A549 (cell line): ENCODE data around the gene SLC26A8. TPM values are rescaled to one million over a fixed set of nuclear protein-coding genes. Genes with fewer than 3 reads are reported as not detected.
A peak's percentile ranks its signal among the peaks of the same experiment; 100 is the strongest.

ENCODE experiments used
- ATAC-seq, 2 experiments: fragments of 200-7000 bp in 1 of 2; fragments of >200 bp in 1 of 2; cut with Nextera tagmentation in 1 of 2; cut with Tn5 transposase in 1 of 2; 3 replicates each; pipeline versions ENCODE4 v1.8.0 to v1.9.1; 2018 to 2020; ENCODE audit warnings: mild to moderate bottlenecking in 1 of 2, moderate library complexity in 1 of 2
- CTCF ChIA-PET: fragments of 300-600 bp; sonication (Branson Sonifier 250); formaldehyde crosslinking; extraction: SDS; loops from one replicate; lab custom pipeline; 2021; ENCODE audit warnings: antibody characterized with exemption, inconsistent platforms; lab: Yijun Ruan, JAX
- POLR2A ChIA-PET: fragments of 350-600 bp; formaldehyde crosslinking; extraction: SDS; loops from one replicate; lab custom pipeline; 2021; ENCODE audit warnings: antibody characterized with exemption, inconsistent platforms; lab: Yijun Ruan, JAX
- DNase-seq, 2 experiments: peaks; one replicate each; pipeline versions ENCODE4 v3.0.0 to v3.0.0-alpha.2; 2011 to 2016; ENCODE audit warnings: low read depth in 1 of 2, low spot score in 1 of 2
- FAIRE-seq: peaks from 2 replicates; lab custom pipeline; 2011; peaks lifted over from hg19 to GRCh38; lab: Jason Lieb, UNC
- H3K27ac ChIP-seq, 2 experiments: fragments of >200 bp; sonication (Bioruptor Twin); formaldehyde crosslinking; 3 replicates each; pipeline ENCODE4 v1.5.1; 2016 to 2017
- H3K4me1 ChIP-seq: fragments of >200 bp; sonication (Bioruptor Twin); formaldehyde crosslinking; 3 replicates; pipeline ENCODE4 v1.6.1; 2016
- H3K4me2 ChIP-seq: fragments of >200 bp; sonication (Bioruptor Twin); formaldehyde crosslinking; 3 replicates; pipeline ENCODE4 v1.6.1; 2016
- H3K4me3 ChIP-seq: fragments of >200 bp; sonication (Bioruptor Twin); formaldehyde crosslinking; 3 replicates; pipeline ENCODE4 v1.5.1; 2016
- H3K9me3 ChIP-seq: fragments of >200 bp; sonication (Bioruptor Twin); formaldehyde crosslinking; 3 replicates; pipeline ENCODE4 v1.6.1; 2016
- BCL3 ChIP-seq: fragments of >200 bp; sonication (Bioruptor Twin); formaldehyde crosslinking; IDR thresholded peaks from 3 replicates; pipeline ENCODE4 v1.6.1; 2016
- CBX8 ChIP-seq: fragments of 200-600 bp; sonication (generic); IDR thresholded peaks from 2 replicates; pipeline ENCODE4 v1.6.1; 2016
- EHMT2 ChIP-seq: fragments of 200-600 bp; sonication (generic); IDR thresholded peaks from 2 replicates; pipeline ENCODE4 v1.6.1; 2016; ENCODE audit warnings: antibody characterized with exemption, low read depth, mild to moderate bottlenecking, moderate library complexity
- EP300 ChIP-seq, 2 experiments: fragments of >200 bp; sonication (Bioruptor Twin); formaldehyde crosslinking; IDR thresholded peaks; 2 replicates in 1 of 2; 3 replicates in 1 of 2; pipeline ENCODE4 v1.6.1; 2016 to 2017
- GATA3 ChIP-seq: IDR thresholded peaks from 2 replicates; pipeline ENCODE4 v1.6.1; 2012; ENCODE audit warnings: borderline replicate concordance
- HOXB13 ChIP-seq: fragments of 250-450 bp; sonication (Bioruptor Pico); IDR thresholded peaks from 2 replicates; pipeline ENCODE4 v1.5.0; 2020; ENCODE audit warnings: low read depth, mild to moderate bottlenecking, moderate library complexity
- KDM1A ChIP-seq: fragments of 200-600 bp; sonication (generic); IDR thresholded peaks from 2 replicates; pipeline ENCODE4 v1.6.1; 2016; ENCODE audit warnings: low read depth, mild to moderate bottlenecking
- MAZ ChIP-seq: fragments of 150-350 bp; IDR thresholded peaks from 2 replicates; pipeline ENCODE4 v1.6.1; 2014; ENCODE audit warnings: antibody characterized with exemption, low read depth, low read length, borderline replicate concordance
- RARB ChIP-seq: fragments of 250-450 bp; sonication (Bioruptor Pico); IDR thresholded peaks from 2 replicates; pipeline ENCODE4 v1.8.0; 2021; ENCODE audit warnings: mild to moderate bottlenecking, moderate library complexity
- RFX5 ChIP-seq: fragments of 450-650 bp; IDR thresholded peaks from 2 replicates; pipeline ENCODE4 v1.7.1; 2014; ENCODE audit warnings: antibody characterized with exemption, mild to moderate bottlenecking, moderate library complexity
- RNF2 ChIP-seq: fragments of 200-600 bp; sonication (generic); IDR thresholded peaks from 2 replicates; pipeline ENCODE4 v1.6.1; 2016; ENCODE audit warnings: low read depth, mild to moderate bottlenecking, antibody characterized with exemption, moderate library complexity, borderline replicate concordance
- ZC3H11A ChIP-seq: fragments of 450-650 bp; IDR thresholded peaks from 2 replicates; pipeline ENCODE4 v1.6.1; 2014; ENCODE audit warnings: antibody characterized with exemption, mild to moderate bottlenecking
- ZFP36 ChIP-seq: fragments of 450-650 bp; IDR thresholded peaks from 2 replicates; pipeline ENCODE4 v1.6.1; 2014; ENCODE audit warnings: borderline replicate concordance; ENCODE audit not compliant: partially characterized antibody
- ZSCAN20 ChIP-seq: fragments of 250-450 bp; sonication (Bioruptor Pico); IDR thresholded peaks from 2 replicates; pipeline ENCODE4 v1.8.0; 2022; ENCODE audit warnings: mild to moderate bottlenecking, moderate library complexity
- WGBS: methylation state at CpG from one replicate; pipeline ENCODE4 v1.1.6; 2017; ENCODE audit errors: missing lambda C conversion rate; 5-methylcytosine and 5-hydroxymethylcytosine counted together
- polyA plus RNA-seq, 4 experiments: library from polyadenylated mRNA; depleted of rRNA in 3 of 4; stranded (reverse); fragments of >200 nt; fragmentation: RNase III in 1 of 4; extraction: RNeasy Plus Mini Kit Qiagen cat#74134 plus additional on column Dnase treatment in 1 of 4; gene quantifications; 2 replicates in 3 of 4; 3 replicates in 1 of 4; pipeline ENCODE4 v1.2.3, GENCODE V29; 2011 to 2017
- TF ChIP-seq, protein P1 (sequence below): fragments of 250-450 bp; sonication (Bioruptor Pico); IDR thresholded peaks from 2 replicates; pipeline ENCODE4 v1.5.0; 2020; ENCODE audit warnings: low read depth, mild to moderate bottlenecking, moderate library complexity
- TF ChIP-seq, protein P2 (sequence below): fragments of >200 bp; sonication (Bioruptor Twin); formaldehyde crosslinking; IDR thresholded peaks from 2 replicates; pipeline ENCODE4 v1.6.1; 2016
- TF ChIP-seq, protein P3 (sequence below): fragments of 150-350 bp; IDR thresholded peaks from 2 replicates; pipeline ENCODE4 v1.6.1; 2014; ENCODE audit warnings: low read depth, mild to moderate bottlenecking, low read length

SLC26A8 gene
- polyA plus RNA-seq, 2 of the 4 experiments (the other 2 are of a cell fraction) = not detected

DNA sequence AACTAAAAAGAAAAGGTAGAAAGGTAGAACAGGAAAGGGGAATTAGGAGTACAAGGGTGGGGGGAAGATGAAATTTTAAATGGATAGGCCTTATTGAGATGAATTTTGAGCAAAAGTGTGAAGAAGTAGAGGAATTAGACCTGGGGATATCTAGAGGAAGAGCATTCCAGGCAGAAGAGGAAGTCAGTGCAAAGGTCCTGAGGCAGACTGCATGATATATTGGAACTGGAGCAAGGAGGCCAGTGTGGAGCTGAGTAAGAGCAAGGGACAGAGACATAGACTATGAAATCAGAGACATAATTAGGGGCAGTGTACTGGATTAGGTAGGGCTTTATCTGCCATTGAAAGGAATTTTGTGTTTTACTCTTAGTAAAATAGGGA, 43.6 kb upstream of the SLC26A8 start:
- peaks cover 39% of the 10 kb centered on the region for H3K4me1 ChIP-seq
- no peak for ATAC-seq
- TF ChIP-seq KDM1A (0 out of 2 replicates have a peak, but pooled peaks have one; percentile 26), RNF2 (no peak), BCL3 (no peak)
- TF ChIP-seq, all 56 proteins: peak for 1
- ChIA-PET POLR2A (no interaction called here), CTCF (no interaction called here)
- Histone ChIP-seq H3K4me3 (no peak overlapping the region), H3K4me2 (no peak overlapping the region), H3K9me3 (no peaks in the 10 kb centered on the region), H3K27ac (no peak overlapping the region)
- FAIRE-seq = no peak
- no peak for DNase-seq

GRCh38 chr6:36067374-36068011, 43.1 kb upstream of the SLC26A8 start:
- no peak for FAIRE-seq
- POLR2A ChIA-PET = no interaction called here
- 91% methylated on average over 3 of the region's 3 CpGs for WGBS
- 0 out of 6 replicates have a peak overlapping the region, but pooled peaks of 1 of the 2 experiments have one; percentile 18 for H3K27ac ChIP-seq
- no peak; a peak in 1 of 6 replicates for ATAC-seq
- TF ChIP-seq CBX8 = no peak
- TF ChIP-seq, protein P1, sequence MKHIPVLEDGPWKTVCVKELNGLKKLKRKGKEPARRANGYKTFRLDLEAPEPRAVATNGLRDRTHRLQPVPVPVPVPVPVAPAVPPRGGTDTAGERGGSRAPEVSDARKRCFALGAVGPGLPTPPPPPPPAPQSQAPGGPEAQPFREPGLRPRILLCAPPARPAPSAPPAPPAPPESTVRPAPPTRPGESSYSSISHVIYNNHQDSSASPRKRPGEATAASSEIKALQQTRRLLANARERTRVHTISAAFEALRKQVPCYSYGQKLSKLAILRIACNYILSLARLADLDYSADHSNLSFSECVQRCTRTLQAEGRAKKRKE (CRISPR knock-in tag) = no peak
- TF ChIP-seq ZFP36 = no peak
- TF ChIP-seq EP300 (IDR thresholded peaks at IDR 0.05) = no peak
- TF ChIP-seq ZC3H11A = no peak
- TF ChIP-seq, protein P2, sequence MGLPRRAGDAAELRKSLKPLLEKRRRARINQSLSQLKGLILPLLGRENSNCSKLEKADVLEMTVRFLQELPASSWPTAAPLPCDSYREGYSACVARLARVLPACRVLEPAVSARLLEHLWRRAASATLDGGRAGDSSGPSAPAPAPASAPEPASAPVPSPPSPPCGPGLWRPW = no peak
- no peak for TF ChIP-seq MAZ
- no peak for TF ChIP-seq ZSCAN20 (CRISPR knock-in tag)
- TF ChIP-seq, protein P3, sequence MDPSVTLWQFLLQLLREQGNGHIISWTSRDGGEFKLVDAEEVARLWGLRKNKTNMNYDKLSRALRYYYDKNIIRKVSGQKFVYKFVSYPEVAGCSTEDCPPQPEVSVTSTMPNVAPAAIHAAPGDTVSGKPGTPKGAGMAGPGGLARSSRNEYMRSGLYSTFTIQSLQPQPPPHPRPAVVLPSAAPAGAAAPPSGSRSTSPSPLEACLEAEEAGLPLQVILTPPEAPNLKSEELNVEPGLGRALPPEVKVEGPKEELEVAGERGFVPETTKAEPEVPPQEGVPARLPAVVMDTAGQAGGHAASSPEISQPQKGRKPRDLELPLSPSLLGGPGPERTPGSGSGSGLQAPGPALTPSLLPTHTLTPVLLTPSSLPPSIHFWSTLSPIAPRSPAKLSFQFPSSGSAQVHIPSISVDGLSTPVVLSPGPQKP = no peak
- no peak for TF ChIP-seq RFX5
- TF ChIP-seq EHMT2 = no peak
- H3K4me3 ChIP-seq = no peak overlapping the region
- H3K4me1 ChIP-seq = peaks cover 39% of the 10 kb centered on the region
- H3K9me3 ChIP-seq = no peaks in the 10 kb centered on the region
- DNase-seq = no peak
- CTCF ChIA-PET = interaction anchor here (1.0 kb wide), 1 partner anchor 27 kb away, joined by 3 read pairs; no protein-coding TSS in a partner anchor
- peak overlapping the region; percentile 70; the same call in 2 of the 3 replicates for H3K4me2 ChIP-seq

DNA sequence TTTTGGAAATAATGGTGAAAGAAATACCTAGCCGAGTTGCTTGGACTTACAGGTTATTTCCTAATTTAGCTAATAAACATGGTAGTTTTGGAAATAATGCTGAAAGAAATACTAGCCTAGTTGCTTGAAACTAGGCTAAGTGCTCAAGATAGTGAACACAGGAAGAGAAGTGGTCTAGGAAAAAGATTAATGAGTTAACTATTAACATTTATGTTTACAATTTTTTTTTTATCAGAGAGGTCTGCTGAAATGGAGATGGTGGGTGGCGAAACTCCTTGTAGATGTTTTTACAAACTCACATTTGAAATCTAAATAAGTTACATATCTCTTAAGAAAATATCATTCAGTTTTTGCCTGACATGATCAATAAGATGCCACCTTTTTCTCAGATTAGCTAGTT, 42.4 kb upstream of the SLC26A8 start:
- POLR2A ChIA-PET = no interaction called here
- DNase-seq (no peak), FAIRE-seq (no peak), ATAC-seq (no peak)
- Histone ChIP-seq H3K4me2 (peak overlapping the region; percentile 70), H3K9me3 (no peaks in the 10 kb centered on the region), H3K4me1 (peaks cover 39% of the 10 kb centered on the region), H3K4me3 (no peak overlapping the region), H3K27ac (0 out of 6 replicates have a peak overlapping the region, but pooled peaks of 1 of the 2 experiments have one; percentile 18)
- 55% methylated on average over 2 of the region's 2 CpGs for WGBS
- TF ChIP-seq HOXB13 (no peak), GATA3 (no peak), RARB (CRISPR knock-in tag) (no peak), ZSCAN20 (CRISPR knock-in tag) (no peak)
- CTCF ChIA-PET = interaction anchor here (1.0 to 1.3 kb wide), 2 partner anchors 28 to 39 kb away, joined by 3 to 6 read pairs; partner anchors contain the start of gene MAPK14
